Smooth muscle cell (in vitro differentiated cells): ENCODE measurements around the gene SUPT4H1. TPM values are rescaled to one million over a fixed set of nuclear protein-coding genes. Genes with fewer than 3 reads are reported as not detected.
A peak's percentile ranks its signal among the peaks of the same experiment; 100 is the strongest.

ENCODE experiments used
- DNase-seq: peaks from one replicate; lab custom pipeline; 2025; ENCODE audit not compliant: unreplicated experiment; lab: John Stamatoyannopoulos, UW
- H2AFZ ChIP-seq: fragments of 200-600 bp; sonication (generic); 2 replicates; pipeline ENCODE4 v1.6.0; 2016; ENCODE audit warnings: antibody characterized with exemption, low read depth, mild to moderate bottlenecking
- H3F3A ChIP-seq: fragments of 200-600 bp; sonication (generic); 2 replicates; pipeline ENCODE4 v1.6.0; 2017; ENCODE audit warnings: antibody characterized with exemption, low read depth
- H3K27ac ChIP-seq: fragments of 200-600 bp; sonication (generic); 2 replicates; pipeline ENCODE4 v1.5.1; 2016; ENCODE audit warnings: low read depth, mild to moderate bottlenecking
- H3K27me3 ChIP-seq: fragments of 200-600 bp; sonication (generic); 2 replicates; pipeline ENCODE4 v1.6.1; 2016; ENCODE audit warnings: low read depth, mild to moderate bottlenecking
- H3K36me3 ChIP-seq: fragments of 200-600 bp; sonication (generic); 2 replicates; pipeline ENCODE4 v1.5.1; 2016; ENCODE audit warnings: low read depth
- H3K4me1 ChIP-seq: fragments of 200-600 bp; sonication (generic); 2 replicates; pipeline ENCODE4 v1.5.1; 2016; ENCODE audit warnings: low read depth
- H3K4me2 ChIP-seq: fragments of 200-600 bp; sonication (generic); 2 replicates; pipeline ENCODE4 v1.6.0; 2016; ENCODE audit warnings: mild to moderate bottlenecking
- H3K4me3 ChIP-seq: fragments of 200-600 bp; sonication (generic); 2 replicates; pipeline ENCODE4 v1.5.1; 2016; ENCODE audit warnings: mild to moderate bottlenecking
- H3K79me2 ChIP-seq: fragments of 200-600 bp; sonication (generic); 2 replicates; pipeline ENCODE4 v1.6.0; 2016; ENCODE audit warnings: low read depth, mild to moderate bottlenecking
- H3K9ac ChIP-seq: fragments of 200-600 bp; sonication (generic); 2 replicates; pipeline ENCODE4 v1.6.0; 2016; ENCODE audit warnings: low read depth
- H3K9me3 ChIP-seq: fragments of 200-600 bp; sonication (generic); replicated peaks from 2 replicates; pipeline ENCODE4 v1.5.1; 2016; ENCODE audit warnings: low read depth
- H4K20me1 ChIP-seq: fragments of 200-600 bp; sonication (generic); 2 replicates; pipeline ENCODE4 v1.6.0; 2016; ENCODE audit warnings: low read depth
- CTCF ChIP-seq: fragments of 200-600 bp; sonication (generic); IDR thresholded peaks from 2 replicates; pipeline ENCODE4 v1.5.1; 2017; ENCODE audit warnings: borderline replicate concordance, mild to moderate bottlenecking, antibody characterized with exemption; ENCODE audit not compliant: insufficient read depth, poor library complexity, severe bottlenecking
- WGBS: methylation state at CpG from one replicate; pipeline ENCODE4 v1.1.7; 2016; ENCODE audit warnings: low lambda C conversion rate; 5-methylcytosine and 5-hydroxymethylcytosine counted together
- polyA plus RNA-seq: library from polyadenylated mRNA; unstranded; fragments of >200 nt; fragmentation: Nextera tagmentation; extraction: Ambion mirVana; gene quantifications from 2 replicates; pipeline ENCODE4 v1.2.1, GENCODE V29; 2016
- total RNA-seq: library from RNA; depleted of rRNA; stranded (reverse); fragments of >200 nt; gene quantifications from 2 replicates; pipeline ENCODE4 v1.2.3, GENCODE V29; 2014

The SUPT4H1 gene
- total and polyA plus RNA-seq, 2 experiments from 2014 or later = 66.1 to 107 TPM

GRCh38 chr17:58325289-58325726 is 26.7 kb downstream of the SUPT4H1 start:
- Histone ChIP-seq H3K9ac (no peak overlapping the region), H4K20me1 (no peaks in the 10 kb centered on the region), H3K4me1 (peaks cover 29% of the 10 kb centered on the region), H3K4me3 (peak overlapping the region; percentile 82), H3K27ac (no peak overlapping the region), H3K9me3 (no peaks in the 10 kb centered on the region), H3K27me3 (no peaks in the 10 kb centered on the region), H2AFZ (no peak overlapping the region), H3K36me3 (no peaks in the 10 kb centered on the region), H3F3A (no peaks in the 10 kb centered on the region), H3K4me2 (peak overlapping the region; percentile 99), H3K79me2 (no peaks in the 10 kb centered on the region)
- WGBS = 86% methylated on average over 11 of the region's 11 CpGs
- DNase-seq = no peak
- no peak for TF ChIP-seq CTCF

DNA sequence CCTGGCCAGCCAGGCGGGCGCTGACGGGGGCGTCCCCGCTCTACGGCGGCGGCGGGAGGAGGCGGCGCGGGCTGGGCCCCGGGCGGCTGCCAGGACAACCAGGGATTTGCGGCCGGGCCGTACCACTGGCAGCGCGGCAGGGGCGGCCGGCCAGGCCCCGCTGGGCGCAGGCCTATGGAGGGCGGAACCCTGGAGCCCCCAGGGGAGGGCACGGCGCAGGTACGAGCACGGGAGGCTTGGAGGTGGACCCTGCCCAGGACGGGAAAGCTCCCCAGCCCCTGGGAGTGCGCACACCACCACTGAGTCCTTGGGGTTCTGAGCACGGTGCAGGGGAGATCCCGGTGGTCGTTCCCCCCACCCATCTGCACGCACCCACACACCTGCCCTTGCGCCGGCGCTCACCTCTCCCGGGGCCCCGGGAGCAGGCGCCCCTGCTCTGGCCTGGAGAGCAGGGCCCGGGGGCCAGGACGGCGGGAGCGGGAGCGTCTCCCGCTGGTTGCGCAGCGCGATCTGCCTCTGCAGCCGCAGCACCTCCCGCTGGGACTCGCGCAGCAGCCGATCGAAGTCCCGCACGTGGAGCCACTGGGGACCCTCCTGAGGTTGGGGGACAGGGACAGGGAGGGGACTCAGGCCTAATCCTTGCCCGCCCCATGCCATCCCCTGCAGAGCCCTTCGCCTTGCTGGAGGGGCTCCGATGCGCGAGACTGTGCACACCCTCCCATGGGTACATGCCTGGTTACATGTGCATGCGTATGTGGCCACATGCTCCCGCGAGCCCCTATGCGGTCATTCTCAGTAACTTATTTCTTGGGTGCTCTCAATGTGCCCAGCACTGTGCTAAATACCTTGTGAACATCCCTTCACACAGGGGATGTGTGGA is 27.4 kb downstream of the SUPT4H1 start:
- Histone ChIP-seq H3K4me1 (peaks cover 29% of the 10 kb centered on the region), H3K27me3 (no peaks in the 10 kb centered on the region), H3F3A (no peaks in the 10 kb centered on the region), H3K4me2 (peak overlapping the region; percentile 99), H3K9ac (peak overlapping the region; percentile 60), H2AFZ (peak overlapping the region; percentile 98), H3K4me3 (peak overlapping the region; percentile 82), H3K9me3 (no peaks in the 10 kb centered on the region), H3K27ac (no peak overlapping the region), H3K79me2 (no peaks in the 10 kb centered on the region), H4K20me1 (no peaks in the 10 kb centered on the region), H3K36me3 (no peaks in the 10 kb centered on the region)
- no peak for TF ChIP-seq CTCF
- 14% methylated on average over 46 of the region's 66 CpGs for WGBS
- DNase-seq = peak; percentile 17

DNA sequence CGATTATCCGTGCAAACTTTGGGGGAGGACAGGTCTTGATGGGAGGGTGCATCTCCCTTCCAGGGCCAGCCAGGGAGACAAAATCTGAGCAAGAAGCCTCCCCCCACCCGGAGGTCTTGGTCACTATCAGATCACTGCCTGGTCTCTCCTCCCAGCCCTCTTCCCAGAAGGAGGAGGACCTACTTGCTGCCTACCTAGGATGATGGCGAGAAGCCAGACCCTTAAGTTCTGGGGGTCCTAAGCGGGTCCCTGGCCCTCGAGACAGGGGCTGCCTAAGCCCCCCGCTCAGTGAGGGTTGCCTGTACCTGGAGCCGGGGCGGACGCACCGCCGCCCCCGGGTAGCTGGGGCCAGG is 28.0 kb downstream of the SUPT4H1 start:
- no peak for DNase-seq
- Histone ChIP-seq H3K27me3 (no peaks in the 10 kb centered on the region), H3K4me2 (peak overlapping the region; percentile 99), H3K4me3 (peak overlapping the region; percentile 82), H3F3A (no peaks in the 10 kb centered on the region), H3K36me3 (no peaks in the 10 kb centered on the region), H3K79me2 (no peaks in the 10 kb centered on the region), H4K20me1 (no peaks in the 10 kb centered on the region), H3K27ac (no peak overlapping the region), H2AFZ (peak overlapping the region; percentile 98), H3K4me1 (peaks cover 24% of the 10 kb centered on the region), H3K9me3 (no peaks in the 10 kb centered on the region), H3K9ac (peak overlapping the region; percentile 60)
- TF ChIP-seq CTCF = no peak
- 34% methylated on average over 12 of the region's 13 CpGs for WGBS
